HG02840 (cell line): Measurements from ENCODE around the gene RRAS.
"Not testable (repeated sequence)": the region's sequence is repeated elsewhere in the genome, so short reads cannot be mapped to it uniquely, and the experiment has no call there.

ENCODE experiments used
- ATAC-seq: cut with Tn5 transposase; IDR thresholded peaks from one replicate; pipeline ENCODE4 v1.9.1; 2021; ENCODE audit warnings: mild to moderate bottlenecking, moderate library complexity, moderate number of reproducible peaks; ENCODE audit not compliant: unreplicated experiment, low FRiP score

Gene RRAS

GRCh38 chr19:49635530-49636232 lies 4.3 kb downstream of the RRAS start:
- no peak for ATAC-seq

- ATAC-seq = not testable (repeated sequence)
Observed at GRCh38 chr19:49633273-49633672, 6.7 kb downstream of the RRAS start.

- ATAC-seq = no peak
Observed at GRCh38 chr19:49632576-49632975, 7.4 kb downstream of the RRAS start.

DNA sequence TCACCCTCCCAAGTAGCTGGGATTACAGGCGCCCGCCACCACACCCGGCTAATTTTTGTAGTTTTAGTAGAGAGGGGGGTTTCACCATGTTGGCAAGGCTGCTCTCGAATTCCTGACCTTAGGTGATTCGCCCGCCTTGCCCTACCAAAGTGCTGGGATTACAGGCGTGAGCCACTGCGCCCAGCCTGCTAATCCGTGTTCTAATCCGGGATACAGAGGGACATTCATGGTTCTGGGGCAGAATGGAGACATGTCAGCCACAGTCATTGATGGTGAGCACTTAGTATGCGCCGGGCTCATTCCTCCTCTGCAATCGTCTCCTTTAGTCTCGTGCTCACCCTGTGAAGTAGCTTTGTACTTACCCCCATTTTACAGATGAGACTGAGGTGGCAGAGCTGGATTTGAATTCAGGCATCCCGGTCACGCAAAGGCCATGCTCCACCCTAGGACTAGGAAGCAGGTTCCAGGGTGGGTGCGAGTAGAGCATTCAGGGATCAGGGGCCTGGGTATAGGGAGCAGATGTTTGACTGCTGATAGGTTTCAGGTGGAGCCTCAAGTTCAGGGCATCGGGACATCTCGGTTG lies 8.2 kb downstream of the RRAS start:
- no peak for ATAC-seq

DNA sequence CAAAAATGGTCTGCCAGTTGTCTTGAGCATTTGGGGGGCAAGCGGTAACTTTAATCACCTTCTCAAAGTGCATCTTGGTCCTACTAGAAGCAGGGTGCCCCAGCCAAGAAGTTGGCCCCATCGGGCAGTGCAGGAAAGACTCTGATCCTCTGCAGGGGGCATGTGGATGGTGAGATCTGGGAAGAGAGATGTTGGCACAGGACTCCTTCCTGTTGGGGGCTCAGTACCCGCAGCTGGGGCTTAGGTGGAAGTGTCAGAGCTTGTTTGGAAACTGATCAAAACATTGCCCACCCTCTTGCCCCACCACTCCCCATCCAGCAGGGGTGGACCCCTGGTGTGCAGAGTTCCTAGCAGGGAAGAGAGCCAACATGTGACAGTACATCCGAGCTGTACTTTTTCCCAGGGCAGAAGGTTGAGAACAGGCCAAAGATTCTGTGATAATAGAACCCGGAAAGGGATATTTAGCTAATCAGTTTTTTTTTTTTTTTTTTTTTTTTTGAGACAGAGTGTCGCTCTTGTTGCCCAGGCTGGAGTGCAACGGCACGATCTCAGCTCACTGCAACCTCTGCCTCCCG lies 8.8 kb downstream of the RRAS start:
- ATAC-seq = no peak

DNA sequence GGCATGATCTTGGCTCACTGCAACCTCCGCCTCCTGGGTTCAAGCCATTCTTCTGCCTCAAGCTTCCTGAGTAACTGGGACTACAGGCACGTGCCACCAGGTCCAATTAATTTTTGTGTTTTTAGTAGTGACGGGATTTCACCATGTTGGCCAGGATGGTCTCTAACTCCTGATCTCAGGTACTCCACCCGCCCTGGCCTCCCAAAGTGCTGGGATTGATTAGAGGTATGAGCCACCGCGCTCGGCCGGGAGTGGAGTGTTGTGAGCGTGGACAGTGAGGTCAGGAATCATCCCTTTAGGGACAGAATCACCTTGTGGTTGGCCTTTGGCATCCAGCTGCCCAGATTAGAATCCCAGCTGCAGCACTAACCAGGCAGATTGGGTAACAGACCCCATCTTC lies 10.3 kb downstream of the RRAS start:
- ATAC-seq = no peak

DNA sequence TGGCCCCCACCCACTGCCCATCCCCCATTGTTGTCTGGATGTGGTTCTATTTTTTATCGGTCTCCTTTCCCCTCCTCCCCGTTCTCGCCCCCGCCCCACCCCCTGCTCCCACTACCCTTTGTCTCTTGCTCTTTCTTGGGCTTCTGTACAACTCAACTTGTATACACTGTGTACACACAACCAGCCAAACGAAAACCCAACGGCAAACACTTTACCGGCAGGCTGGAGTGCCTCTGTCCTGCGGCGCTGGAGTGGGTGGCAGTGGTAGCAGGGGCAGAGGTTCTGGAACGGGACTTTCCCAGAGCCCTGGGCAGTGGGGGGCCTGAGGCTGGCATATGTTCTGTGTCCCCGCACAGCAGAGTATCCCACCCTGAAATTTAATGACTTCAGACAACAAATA lies 13.7 kb downstream of the RRAS start:
- ATAC-seq = no peak

- no peak for ATAC-seq
Observed at GRCh38 chr19:49624967-49625910, 14.7 kb downstream of the RRAS start.

GRCh38 chr19:49617860-49618259 lies 22.1 kb downstream of the RRAS start:
- not testable (repeated sequence) for ATAC-seq

GRCh38 chr19:49616945-49617344 lies 23.0 kb downstream of the RRAS start:
- no peak for ATAC-seq

DNA sequence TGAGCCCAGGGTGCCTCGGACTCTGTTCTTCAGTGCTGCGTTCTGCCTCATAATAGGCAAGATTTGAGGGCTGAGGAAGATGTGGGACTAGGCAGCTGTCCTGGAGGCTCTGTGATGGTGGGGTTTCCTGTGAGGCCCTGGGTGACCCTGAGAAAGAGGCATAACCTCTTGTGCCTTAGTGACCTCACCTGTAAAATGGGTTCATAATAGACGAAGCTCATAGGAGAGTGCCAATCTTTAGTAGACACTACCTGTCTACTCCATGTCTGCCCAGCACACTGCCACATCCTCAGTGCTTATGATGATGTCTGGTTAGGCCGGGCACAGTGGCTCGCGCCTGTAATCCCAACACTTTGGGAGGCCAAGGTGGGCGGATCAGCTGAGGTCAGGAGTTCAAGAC lies 23.4 kb downstream of the RRAS start:
- no peak for ATAC-seq

GRCh38 chr19:49615861-49616260 lies 24.1 kb downstream of the RRAS start:
- no peak for ATAC-seq

DNA sequence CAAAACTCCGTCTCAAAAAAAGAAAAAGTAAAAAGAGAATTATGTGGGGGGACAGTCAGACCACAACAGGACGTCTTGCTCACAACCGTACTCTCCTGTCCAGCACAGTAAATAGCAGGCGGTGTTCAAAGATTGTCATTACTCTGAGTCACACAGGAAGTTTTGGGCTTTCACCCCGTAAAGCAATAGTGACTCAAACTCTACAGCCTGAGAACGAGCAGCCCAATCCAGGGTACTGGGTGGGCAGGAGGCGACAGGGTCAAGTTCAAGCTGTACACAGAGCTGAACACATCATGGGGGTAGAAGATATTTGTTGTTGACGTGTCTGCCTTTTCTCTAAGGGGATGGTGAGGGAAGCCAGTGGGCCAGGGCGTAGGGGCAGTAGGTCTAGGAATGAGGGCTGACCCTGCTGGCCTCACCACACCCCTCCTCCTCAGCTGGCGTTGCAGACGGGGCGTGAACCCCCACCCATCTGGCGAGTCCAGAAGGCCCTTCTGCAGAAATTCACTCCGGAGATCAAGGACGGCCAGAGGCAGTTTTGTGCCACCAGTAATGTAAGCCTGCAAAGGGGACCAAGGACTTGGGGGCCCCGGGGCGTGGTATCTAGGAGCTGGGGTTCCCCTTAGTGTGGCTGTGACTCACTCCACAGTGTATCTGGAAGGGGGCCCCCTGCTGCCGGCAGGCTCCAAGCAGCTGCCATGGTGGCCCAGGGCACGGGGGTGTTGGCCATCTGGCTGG lies 25.7 kb downstream of the RRAS start:
- ATAC-seq = no peak

DNA sequence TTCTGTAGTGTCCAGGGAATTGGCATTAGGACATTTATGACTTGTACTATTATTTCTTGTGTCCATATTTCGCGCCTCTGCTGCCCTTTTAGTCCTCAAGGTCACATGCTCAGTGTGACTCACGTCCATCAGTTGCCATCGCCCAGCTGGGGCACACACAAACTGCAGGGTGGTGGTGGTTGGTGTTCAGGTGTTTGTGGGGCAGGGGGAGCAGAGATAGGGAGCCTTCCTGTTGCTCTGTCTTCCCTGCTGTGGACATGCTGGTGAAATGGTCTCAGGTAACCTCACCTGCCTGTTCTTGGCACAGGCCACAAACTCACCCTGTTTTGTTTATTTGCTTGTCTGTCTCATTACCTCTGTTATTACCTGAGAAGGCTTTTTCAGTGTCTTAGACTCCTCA lies 26.6 kb downstream of the RRAS start:
- ATAC-seq = no peak

DNA sequence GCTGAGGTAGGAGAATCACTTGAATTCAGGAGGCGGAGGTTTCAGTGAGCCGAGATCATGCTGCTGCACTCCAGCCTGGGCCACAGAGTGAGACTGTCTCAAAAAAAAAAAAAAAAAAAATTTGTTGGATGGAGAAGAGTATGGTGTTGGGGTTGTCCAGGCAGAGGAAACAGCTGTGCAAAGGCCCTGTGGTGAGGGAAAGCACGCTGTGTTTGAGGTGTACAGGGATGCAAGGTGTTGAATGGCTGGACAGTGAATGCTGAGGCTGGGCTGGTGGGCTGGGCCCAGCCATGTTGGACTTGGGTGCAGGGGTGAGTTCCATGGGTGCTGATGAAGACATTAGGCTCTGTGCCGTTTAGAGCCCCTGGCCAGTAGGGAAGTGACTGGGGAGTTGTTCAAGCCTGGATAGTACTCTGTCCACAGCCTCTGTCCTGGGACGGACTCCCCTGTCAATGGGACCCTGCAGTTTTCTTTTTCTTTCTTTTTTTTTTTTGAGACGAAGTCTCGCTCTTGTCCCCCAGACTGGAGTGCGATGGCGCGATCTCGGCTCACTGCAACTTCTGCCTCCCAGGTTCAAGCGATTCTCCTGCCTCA lies 30.3 kb downstream of the RRAS start:
- no peak for ATAC-seq

- no peak for ATAC-seq
Observed at GRCh38 chr19:49605605-49606004, 34.3 kb downstream of the RRAS start.

DNA sequence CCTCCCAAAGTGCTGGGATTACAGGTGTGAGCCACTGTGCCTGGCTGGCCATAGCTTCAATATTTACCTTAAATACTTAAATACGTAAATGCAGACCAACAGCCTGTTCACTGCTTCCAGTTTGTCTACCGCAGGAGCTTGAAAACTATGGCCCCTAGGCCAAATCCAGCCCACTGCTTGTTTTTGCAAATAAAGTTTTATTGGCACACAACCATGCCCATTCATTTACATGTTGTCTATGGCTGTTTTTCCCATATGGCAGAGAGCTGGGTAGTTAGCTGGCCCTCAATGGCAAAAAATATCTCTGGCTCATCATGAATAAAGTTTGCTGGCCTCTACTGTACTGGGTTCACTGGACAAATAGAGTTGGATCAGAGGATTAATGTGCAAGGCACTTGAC lies 37.1 kb downstream of the RRAS start:
- no peak for ATAC-seq

DNA sequence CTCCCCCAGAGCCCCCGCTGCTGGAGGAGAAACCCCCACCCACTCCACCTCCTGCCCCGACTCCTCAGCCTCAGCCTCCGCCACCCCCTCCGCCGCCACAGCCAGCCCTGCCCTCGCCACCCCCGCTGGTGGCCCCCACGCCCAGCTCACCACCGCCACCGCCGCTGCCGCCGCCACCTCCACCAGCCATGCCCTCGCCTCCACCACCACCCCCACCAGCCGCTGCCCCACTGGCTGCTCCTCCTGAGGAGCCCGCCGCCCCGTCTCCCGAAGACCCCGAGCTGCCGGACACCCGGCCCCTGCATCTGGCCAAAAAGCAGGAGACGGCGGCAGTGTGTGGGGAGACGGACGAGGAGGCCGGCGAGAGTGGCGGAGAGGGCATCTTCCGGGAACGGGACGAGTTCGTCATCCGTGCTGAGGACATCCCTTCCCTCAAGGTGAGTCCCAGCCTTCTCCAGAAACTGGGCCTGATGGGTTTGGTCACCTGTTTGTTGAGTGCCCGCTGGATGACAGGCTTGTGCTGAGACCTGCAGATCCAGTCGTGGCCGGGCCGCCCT lies 38.4 kb downstream of the RRAS start:
- ATAC-seq = no peak

GRCh38 chr19:49599378-49600295 lies 40.3 kb downstream of the RRAS start:
- no peak for ATAC-seq
